HepG2 (cell line): ENCODE measurements around the gene PPM1M. TPM values are rescaled to one million over a fixed set of nuclear protein-coding genes. Genes with fewer than 3 reads are reported as not detected.
A peak's percentile ranks its signal among the peaks of the same experiment; 100 is the strongest.

Experiments used
- DNMT1 ChIP-seq: sonication (generic); formaldehyde crosslinking; IDR thresholded peaks from 2 replicates; pipeline ENCODE4 v1.5.1; 2020; ENCODE audit warnings: mild to moderate bottlenecking, missing genetic modification reagents
- EP300 ChIP-seq, 3 experiments: sonication (generic) in 1 of 3; formaldehyde crosslinking in 1 of 3; IDR thresholded peaks; 2 replicates each; pipeline versions ENCODE4 v1.5.1 to v1.6.1; 2011 to 2020; ENCODE audit warnings: low read depth in 2 of 3, low read length in 2 of 3, borderline replicate concordance in 1 of 3, improper control_type of control experiment in 1 of 3, mild to moderate bottlenecking in 1 of 3, missing genetic modification reagents in 1 of 3, moderate library complexity in 1 of 3
- GABPB1 ChIP-seq: IDR thresholded peaks from 2 replicates; pipeline ENCODE4 v1.6.1; 2016; ENCODE audit warnings: mild to moderate bottlenecking, missing genetic modification reagents, moderate library complexity, missing compliant biosample characterization
- HNRNPUL1 ChIP-seq: fragments of 200-400 bp; formaldehyde crosslinking; IDR thresholded peaks from 2 replicates; pipeline ENCODE4 v1.6.1; 2017; ENCODE audit warnings: low read depth, mild to moderate bottlenecking, low read length, moderate library complexity
- MAZ ChIP-seq, 2 experiments: sonication (generic) in 1 of 2; formaldehyde crosslinking in 1 of 2; IDR thresholded peaks; 2 replicates each; pipeline versions ENCODE4 v1.5.0 to v1.6.1; 2012 to 2020; ENCODE audit warnings: low read depth in 2 of 2, mild to moderate bottlenecking in 2 of 2, borderline replicate concordance in 1 of 2, improper control_type of control experiment in 1 of 2, low read length in 1 of 2, missing genetic modification reagents in 1 of 2, moderate library complexity in 1 of 2
- NFE2 ChIP-seq: sonication (generic); formaldehyde crosslinking; IDR thresholded peaks from 2 replicates; pipeline ENCODE4 v1.4.0; 2020; ENCODE audit warnings: missing genetic modification reagents
- PREB ChIP-seq: sonication (generic); formaldehyde crosslinking; IDR thresholded peaks from 2 replicates; pipeline ENCODE4 v1.4.0; 2020; ENCODE audit warnings: missing genetic modification reagents
- SIN3A ChIP-seq: IDR thresholded peaks from 2 replicates; pipeline ENCODE4 v1.6.1; 2011; ENCODE audit warnings: low read depth, mild to moderate bottlenecking, control low read depth, low read length, borderline replicate concordance
- SMAD3 ChIP-seq: sonication (generic); formaldehyde crosslinking; IDR thresholded peaks from 2 replicates; pipeline ENCODE4 v1.4.0; 2020; ENCODE audit warnings: missing genetic modification reagents
- STAG1 ChIP-seq: sonication (generic); formaldehyde crosslinking; IDR thresholded peaks from 2 replicates; pipeline ENCODE4 v1.4.0; 2020; ENCODE audit warnings: missing genetic modification reagents
- TBL1XR1 ChIP-seq: fragments of 150-350 bp; IDR thresholded peaks from 2 replicates; pipeline ENCODE4 v1.6.1; 2014; ENCODE audit warnings: borderline replicate concordance, low read length; ENCODE audit not compliant: partially characterized antibody
- THAP11 ChIP-seq: IDR thresholded peaks from 2 replicates; pipeline ENCODE4 v1.6.1; 2016; ENCODE audit warnings: missing biosample characterization, missing genetic modification reagents
- U2AF2 ChIP-seq: fragments of 200-400 bp; formaldehyde crosslinking; IDR thresholded peaks from 2 replicates; pipeline ENCODE4 v1.6.1; 2017; ENCODE audit warnings: low read depth, mild to moderate bottlenecking, low read length
- ZMAT3 ChIP-seq: sonication (generic); formaldehyde crosslinking; conservative IDR thresholded peaks from 2 replicates; pipeline ENCODE4 v1.7.0; 2021; ENCODE audit warnings: missing genetic modification reagents
- ZNF136 ChIP-seq: sonication (generic); formaldehyde crosslinking; IDR thresholded peaks from 2 replicates; pipeline ENCODE4 v1.8.1; 2022; ENCODE audit warnings: low read depth, mild to moderate bottlenecking, moderate library complexity, missing genetic modification reagents
- ZNF564 ChIP-seq: sonication (generic); formaldehyde crosslinking; IDR thresholded peaks from 2 replicates; pipeline ENCODE4 v1.8.1; 2023; ENCODE audit warnings: mild to moderate bottlenecking, missing genetic modification reagents
- ZNF605 ChIP-seq: sonication (generic); formaldehyde crosslinking; IDR thresholded peaks from 2 replicates; pipeline ENCODE4 v1.8.0; 2022; ENCODE audit warnings: mild to moderate bottlenecking, missing genetic modification reagents
- ZNF781 ChIP-seq: sonication (generic); formaldehyde crosslinking; IDR thresholded peaks from 2 replicates; pipeline ENCODE4 v1.5.1; 2020; ENCODE audit warnings: borderline replicate concordance, mild to moderate bottlenecking, missing genetic modification reagents; ENCODE audit errors: not compliant biosample characterization
- polyA plus RNA-seq, 8 experiments: library from polyadenylated mRNA; depleted of rRNA in 3 of 8; stranded (reverse) in 7 of 8; unstranded in 1 of 8; fragments of >200 nt; fragmentation: Illumina TruSeq in 4 of 8; extraction: Trizol in 4 of 8; gene quantifications; 2 replicates each; pipeline versions ENCODE4 v1.2.1 to v1.2.3, GENCODE V29; 2011 to 2016; ENCODE audit warnings: low read depth in 4 of 8, missing spikeins in 1 of 8, mixed read lengths in 1 of 8; ENCODE audit not compliant: insufficient read depth in 1 of 8
- total RNA-seq, 5 experiments: library from RNA; depleted of rRNA; stranded (reverse); fragments of >200 nt; fragmentation: Illumina TruSeq; extraction: Trizol; gene quantifications; 2 replicates each; pipeline ENCODE4 v1.2.3, GENCODE V29; 2016; ENCODE audit warnings: low read depth in 1 of 5
- TF ChIP-seq, protein P1 (sequence below): IDR thresholded peaks from 2 replicates; pipeline ENCODE4 v1.6.1; 2016; ENCODE audit warnings: mild to moderate bottlenecking
- TF ChIP-seq, protein P2 (sequence below): IDR thresholded peaks from 2 replicates; pipeline ENCODE4 v1.6.1; 2012; ENCODE audit warnings: low read length, improper control_type of control experiment
- TF ChIP-seq, protein P3 (sequence below): sonication (generic); formaldehyde crosslinking; IDR thresholded peaks from 2 replicates; pipeline ENCODE4 v1.8.1; 2023; ENCODE audit warnings: mild to moderate bottlenecking, moderate library complexity, missing genetic modification reagents

Gene PPM1M
- total and polyA plus RNA-seq, 2 of the 13 experiments (the other 11 are each of a cell fraction or from before 2014, with no cell fraction given) = 2.5 to 5.9 TPM

DNA sequence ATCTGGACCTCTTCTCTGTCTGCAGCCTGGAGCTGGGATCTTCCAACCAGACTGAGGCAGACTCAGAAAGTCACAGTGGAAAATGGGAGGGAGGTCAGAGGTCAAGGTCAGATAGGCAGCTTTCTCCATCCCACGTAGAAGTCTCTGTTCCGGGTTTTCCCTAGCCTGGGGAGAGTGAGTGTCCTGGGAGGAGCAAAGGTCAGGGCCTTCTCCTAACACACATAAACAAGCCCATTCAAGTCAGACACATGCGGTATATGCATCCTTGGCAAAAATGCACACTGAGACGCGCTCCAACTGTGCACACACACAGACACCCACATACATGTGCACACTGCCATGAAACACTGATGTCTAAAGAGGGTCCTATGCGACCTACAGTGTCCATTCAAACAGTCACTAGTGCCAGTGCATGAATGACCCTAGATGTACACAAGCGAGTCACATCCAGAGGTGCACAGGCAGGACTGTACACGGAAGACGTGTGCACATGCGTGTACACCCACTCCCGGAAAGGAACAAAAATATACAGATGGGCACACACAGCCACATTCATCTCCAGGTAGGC lies 7.3 kb upstream of the PPM1M start (continued):
- TF ChIP-seq THAP11 (CRISPR knock-in tag) = peak; percentile 69; the same call in 1 of the 2 replicates
- TF ChIP-seq TBL1XR1 = peak; percentile 76
- TF ChIP-seq U2AF2 = no peak
- TF ChIP-seq GABPB1 (CRISPR knock-in tag) = no peak; the same call in 1 of the 2 replicates
- peak; percentile 82; the same call in 1 of the 2 replicates for TF ChIP-seq SIN3A
- TF ChIP-seq, protein P1, sequence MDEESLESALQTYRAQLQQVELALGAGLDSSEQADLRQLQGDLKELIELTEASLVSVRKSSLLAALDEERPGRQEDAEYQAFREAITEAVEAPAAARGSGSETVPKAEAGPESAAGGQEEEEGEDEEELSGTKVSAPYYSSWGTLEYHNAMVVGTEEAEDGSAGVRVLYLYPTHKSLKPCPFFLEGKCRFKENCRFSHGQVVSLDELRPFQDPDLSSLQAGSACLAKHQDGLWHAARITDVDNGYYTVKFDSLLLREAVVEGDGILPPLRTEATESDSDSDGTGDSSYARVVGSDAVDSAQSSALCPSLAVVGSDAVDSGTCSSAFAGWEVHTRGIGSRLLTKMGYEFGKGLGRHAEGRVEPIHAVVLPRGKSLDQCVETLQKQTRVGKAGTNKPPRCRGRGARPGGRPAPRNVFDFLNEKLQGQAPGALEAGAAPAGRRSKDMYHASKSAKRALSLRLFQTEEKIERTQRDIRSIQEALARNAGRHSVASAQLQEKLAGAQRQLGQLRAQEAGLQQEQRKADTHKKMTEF = no peak
- TF ChIP-seq MAZ (IDR thresholded peaks at IDR 0.05; ENCODE audit: borderline replicate concordance, low read depth, low read length) = no peak
- TF ChIP-seq MAZ (CRISPR knock-in tag; IDR thresholded peaks at IDR 0.05; ENCODE audit: low read depth) = no peak
- TF ChIP-seq NFE2 (CRISPR knock-in tag) = no peak
- TF ChIP-seq HNRNPUL1 = no peak
- TF ChIP-seq STAG1 (CRISPR knock-in tag) = no peak
- TF ChIP-seq ZNF564 = 0 out of 2 replicates have a peak, but pooled peaks have one; percentile 43
- no peak; a peak in 1 of 4 replicates for TF ChIP-seq EP300 (IDR thresholded peaks at IDR 0.05; ENCODE audit: low read depth in 2 of 2, low read length in 2 of 2)
- peak; percentile 33; the same call in 1 of the 2 replicates for TF ChIP-seq EP300 (CRISPR knock-in tag; IDR thresholded peaks at IDR 0.05; ENCODE audit: borderline replicate concordance)
- peak; percentile 67 for TF ChIP-seq ZNF605
- TF ChIP-seq PREB (CRISPR knock-in tag) = no peak
- no peak for TF ChIP-seq ZNF136 (CRISPR knock-in tag)
- TF ChIP-seq SMAD3 (CRISPR knock-in tag) = peak; percentile 60; the same call in 1 of the 2 replicates
- TF ChIP-seq ZMAT3 (CRISPR knock-in tag) = no peak; the same call in none of the 2 replicates
- TF ChIP-seq, protein P2, sequence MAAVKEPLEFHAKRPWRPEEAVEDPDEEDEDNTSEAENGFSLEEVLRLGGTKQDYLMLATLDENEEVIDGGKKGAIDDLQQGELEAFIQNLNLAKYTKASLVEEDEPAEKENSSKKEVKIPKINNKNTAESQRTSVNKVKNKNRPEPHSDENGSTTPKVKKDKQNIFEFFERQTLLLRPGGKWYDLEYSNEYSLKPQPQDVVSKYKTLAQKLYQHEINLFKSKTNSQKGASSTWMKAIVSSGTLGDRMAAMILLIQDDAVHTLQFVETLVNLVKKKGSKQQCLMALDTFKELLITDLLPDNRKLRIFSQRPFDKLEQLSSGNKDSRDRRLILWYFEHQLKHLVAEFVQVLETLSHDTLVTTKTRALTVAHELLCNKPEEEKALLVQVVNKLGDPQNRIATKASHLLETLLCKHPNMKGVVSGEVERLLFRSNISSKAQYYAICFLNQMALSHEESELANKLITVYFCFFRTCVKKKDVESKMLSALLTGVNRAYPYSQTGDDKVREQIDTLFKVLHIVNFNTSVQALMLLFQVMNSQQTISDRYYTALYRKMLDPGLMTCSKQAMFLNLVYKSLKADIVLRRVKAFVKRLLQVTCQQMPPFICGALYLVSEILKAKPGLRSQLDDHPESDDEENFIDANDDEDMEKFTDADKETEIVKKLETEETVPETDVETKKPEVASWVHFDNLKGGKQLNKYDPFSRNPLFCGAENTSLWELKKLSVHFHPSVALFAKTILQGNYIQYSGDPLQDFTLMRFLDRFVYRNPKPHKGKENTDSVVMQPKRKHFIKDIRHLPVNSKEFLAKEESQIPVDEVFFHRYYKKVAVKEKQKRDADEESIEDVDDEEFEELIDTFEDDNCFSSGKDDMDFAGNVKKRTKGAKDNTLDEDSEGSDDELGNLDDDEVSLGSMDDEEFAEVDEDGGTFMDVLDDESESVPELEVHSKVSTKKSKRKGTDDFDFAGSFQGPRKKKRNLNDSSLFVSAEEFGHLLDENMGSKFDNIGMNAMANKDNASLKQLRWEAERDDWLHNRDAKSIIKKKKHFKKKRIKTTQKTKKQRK = no peak
- TF ChIP-seq, protein P3, sequence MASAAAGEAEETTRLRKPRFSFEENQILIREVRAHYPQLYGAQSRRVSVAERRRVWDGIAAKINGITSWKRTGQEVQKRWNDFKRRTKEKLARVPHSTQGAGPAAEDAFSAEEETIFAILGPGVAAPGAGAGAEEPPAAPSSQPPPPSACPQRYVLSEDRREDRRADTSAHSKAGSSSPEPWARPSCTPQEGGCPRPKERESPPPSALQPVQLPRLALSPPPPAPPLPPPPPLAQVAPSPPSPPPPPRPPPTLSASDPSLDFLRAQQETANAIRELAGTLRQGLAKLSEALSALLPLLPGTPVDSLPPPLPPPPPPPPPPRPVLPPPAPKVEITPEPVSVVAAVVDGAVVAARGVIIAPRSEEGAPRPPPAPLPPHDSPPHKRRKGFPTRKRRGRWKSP = 0 out of 2 replicates have a peak, but pooled peaks have one; percentile 57
- TF ChIP-seq ZNF781 (CRISPR knock-in tag) = peak; percentile 45
- no peak for TF ChIP-seq DNMT1 (CRISPR knock-in tag)
